Suppressor macrophage (primary cell): ENCODE measurements around the gene KRTAP4-7.
"Not testable (repeated sequence)": the region's sequence is repeated elsewhere in the genome, so short reads cannot be mapped to it uniquely, and the experiment has no call there.

Experiments
- DNase-seq, 4 experiments: peaks; one replicate each; pipeline ENCODE4 v3.0.0-alpha.2; 2020 to 2022
- total RNA-seq, 17 experiments: gene quantifications; one replicate each; lab custom pipeline; 2026; ENCODE audit warnings: mixed read lengths in 6 of 17, inconsistent platforms in 3 of 17; lab: John Stamatoyannopoulos, UW

Gene KRTAP4-7
- 0 to 0.66 (median 0) reads per million in 17 experiments for total RNA-seq

DNA sequence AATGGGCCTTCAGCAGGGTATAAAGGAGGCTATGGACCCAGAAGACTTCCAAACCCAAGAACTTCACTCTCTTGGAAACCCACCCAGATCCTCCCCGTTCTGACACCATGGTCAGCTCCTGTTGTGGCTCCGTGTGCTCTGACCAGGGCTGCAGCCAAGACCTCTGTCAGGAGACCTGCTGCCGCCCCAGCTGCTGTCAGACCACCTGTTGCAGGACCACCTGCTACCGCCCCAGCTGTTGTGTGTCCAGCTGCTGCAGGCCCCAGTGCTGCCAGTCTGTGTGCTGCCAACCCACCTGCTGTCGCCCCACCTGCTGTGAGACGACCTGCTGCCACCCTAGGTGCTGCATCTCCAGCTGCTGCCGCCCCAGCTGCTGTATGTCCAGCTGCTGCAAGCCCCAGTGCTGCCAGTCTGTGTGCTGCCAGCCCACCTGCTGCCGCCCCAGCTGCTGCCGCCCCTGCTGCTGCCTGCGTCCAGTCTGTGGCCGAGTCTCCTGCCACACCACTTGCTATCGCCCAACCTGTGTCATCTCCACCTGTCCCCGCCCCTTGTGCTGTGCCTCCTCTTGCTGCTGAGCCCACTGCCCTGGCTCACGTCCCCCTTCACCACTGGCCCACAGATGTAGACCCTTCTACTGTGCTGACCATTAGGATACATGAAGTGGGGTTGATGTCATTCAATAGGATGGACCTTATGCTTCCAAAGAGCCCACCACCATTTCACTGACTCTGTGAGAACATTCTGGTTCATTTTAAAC lies at the start of gene KRTAP4-7:
KRTAP4-7 (plus strand) TSS at position 51 of the 757 bp plus-strand sequence; CDS start at position 108, 57 bp downstream.
- DNase-seq, result not testable (repeated sequence)

DNA sequence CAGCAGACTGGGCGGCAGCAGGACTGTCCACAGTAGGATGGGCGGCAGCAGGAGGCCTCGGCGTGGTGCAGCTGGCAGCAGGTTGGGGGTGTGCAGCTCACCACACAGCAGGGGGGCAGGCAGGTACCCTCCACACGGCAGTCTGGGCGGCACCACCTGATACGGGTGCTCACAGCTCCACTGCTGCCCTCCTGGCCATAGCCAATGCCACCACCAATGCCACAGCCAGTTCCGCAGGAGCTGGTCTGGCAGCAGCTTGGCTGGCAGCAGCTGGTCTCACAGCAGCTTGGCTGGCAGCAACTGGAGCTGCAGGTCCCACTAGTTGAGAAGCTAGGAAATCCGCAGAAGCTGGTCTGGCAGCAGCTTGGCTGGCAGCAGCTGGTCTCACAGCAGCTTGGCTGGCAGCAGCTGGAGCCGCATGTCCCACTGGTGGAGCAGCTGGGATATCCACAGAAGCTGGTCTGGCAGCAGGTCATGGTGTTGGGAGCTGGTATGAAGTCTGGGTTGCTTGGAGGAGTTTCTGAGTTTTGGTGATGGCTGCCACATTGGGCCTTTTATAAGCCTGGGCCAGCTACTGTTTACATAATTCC lies 49.5 kb upstream of the KRTAP4-7 start, which contains the start of gene KRTAP1-3:
KRTAP1-3 (minus strand) TSS at position 529 of the 590 bp plus-strand sequence; CDS start at position 476, 53 bp downstream.
- DNase-seq, result not testable (repeated sequence)

DNA sequence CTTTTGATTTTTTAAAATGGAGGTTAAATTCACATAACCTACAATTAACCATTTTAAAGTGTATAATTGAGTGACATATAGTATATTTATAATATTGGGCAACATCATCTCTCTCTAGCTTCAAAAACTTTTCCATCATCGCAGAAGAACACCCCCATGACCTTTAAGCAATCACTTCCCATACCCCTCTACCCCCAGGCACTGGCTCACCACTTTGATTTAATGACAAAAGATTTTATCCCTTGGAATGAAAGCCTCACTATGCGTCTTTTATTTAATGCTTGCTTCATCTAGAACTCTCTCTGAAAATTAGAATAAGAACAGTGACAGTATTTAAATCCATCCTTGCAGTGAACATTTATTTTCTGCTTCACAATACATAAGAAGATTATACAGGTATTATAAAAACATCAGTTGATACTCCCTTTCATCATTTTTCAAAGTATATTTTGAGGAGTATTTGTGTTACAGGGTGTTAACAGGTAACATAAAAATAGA lies 46.0 kb upstream of the KRTAP4-7 start:
- no peak for DNase-seq

DNA sequence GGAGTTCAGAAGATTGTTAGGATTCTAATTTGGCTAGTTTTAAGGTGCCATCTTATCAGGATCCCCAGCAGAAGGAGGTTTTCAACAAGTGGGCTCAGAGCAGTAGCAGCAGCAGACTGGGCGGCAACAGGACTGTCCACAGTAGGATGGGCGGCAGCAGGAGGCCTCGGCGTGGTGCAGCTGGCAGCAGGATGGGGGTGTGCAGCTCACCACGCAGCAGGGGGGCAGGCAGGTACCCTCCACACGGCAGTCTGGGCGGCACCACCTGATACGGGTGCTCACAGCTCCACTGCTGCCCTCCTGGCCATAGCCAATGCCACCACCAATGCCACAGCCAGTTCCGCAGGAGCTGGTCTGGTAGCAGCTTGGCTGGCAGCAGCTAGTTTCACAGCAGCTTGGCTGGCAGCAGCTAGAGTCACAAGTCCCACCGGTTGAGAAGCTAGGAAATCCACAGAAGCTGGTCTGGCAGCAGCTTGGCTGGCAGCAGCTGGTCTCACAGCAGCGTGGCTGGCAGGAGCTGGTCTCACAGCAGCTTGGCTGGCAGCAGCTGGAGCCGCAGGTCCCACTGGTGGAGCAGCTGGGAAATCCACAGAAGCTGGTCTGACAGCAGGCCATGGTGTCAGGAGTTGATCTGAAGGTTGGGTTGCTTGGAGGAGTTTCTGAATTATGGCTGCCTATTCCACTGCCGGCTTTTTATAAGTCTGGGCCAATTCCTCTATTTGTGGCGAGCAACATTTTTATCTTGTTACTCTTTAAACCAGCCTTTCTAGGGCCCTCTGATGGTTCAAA lies 43.0 kb upstream of the KRTAP4-7 start, which contains the start of gene KRTAP1-1:
KRTAP1-1 (minus strand) TSS at position 668 of the 789 bp plus-strand sequence; CDS start at position 615, 53 bp downstream.
- DNase-seq, result not testable (repeated sequence)

DNA sequence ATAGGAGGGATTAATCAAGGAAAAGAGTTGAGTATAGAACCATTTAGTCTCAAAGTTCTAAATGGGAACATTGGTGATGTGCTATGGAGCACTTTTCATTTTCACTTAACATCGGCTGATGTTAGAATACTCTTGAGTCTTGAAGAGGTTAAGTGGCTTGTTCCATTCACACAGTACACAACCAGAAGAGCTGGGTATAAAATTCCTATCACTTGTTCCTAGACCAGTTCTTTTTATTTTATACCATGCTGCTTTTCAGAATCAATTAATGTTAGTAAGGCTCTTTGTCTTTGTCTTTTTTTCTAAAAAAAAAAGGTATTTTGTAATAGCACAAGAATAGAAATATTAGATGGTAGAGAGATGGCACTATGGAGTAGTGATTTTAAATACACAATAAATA lies 41.0 kb upstream of the KRTAP4-7 start:
- DNase-seq, result no peak

DNA sequence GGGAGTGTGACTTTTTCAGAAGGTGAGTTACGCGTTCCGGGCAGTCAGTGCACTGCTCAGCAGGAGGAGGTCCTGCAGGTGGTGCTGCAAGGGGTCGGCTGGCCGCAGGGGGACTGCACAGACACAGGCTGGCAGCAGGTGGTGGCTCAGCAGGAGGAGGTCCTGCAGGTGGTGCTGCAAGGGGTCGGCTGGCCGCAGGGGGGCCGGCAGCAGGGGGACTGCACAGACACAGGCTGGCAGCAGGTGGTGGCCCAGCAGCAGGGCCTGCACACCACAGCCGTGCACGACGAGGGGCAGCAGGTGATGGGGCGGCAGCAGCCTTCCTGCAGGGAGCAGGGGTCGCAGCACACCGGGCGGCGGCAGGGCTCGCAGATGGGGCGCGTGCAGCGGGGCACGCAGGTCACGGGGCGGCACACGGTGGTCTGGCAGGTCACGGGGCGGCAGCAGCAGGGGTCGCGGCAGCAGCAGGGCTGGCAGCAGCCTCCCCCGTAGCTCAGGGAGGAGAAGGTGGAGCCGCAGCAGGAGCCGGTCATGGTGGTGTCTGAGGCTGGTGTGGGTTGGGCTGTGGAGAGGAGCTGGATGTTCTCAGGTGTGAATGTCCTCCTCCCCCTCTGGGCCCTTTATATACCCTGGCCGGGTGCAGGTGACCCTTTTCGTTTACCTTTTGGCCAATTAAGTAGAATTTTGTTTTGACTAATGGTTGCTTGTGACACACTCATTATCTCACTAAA lies 37.0 kb upstream of the KRTAP4-7 start, which contains the start of gene KRTAP2-1:
KRTAP2-1 (minus strand) TSS at position 582 of the 731 bp plus-strand sequence; CDS start at position 533, 49 bp downstream.
- DNase-seq, result not testable (repeated sequence)

DNA sequence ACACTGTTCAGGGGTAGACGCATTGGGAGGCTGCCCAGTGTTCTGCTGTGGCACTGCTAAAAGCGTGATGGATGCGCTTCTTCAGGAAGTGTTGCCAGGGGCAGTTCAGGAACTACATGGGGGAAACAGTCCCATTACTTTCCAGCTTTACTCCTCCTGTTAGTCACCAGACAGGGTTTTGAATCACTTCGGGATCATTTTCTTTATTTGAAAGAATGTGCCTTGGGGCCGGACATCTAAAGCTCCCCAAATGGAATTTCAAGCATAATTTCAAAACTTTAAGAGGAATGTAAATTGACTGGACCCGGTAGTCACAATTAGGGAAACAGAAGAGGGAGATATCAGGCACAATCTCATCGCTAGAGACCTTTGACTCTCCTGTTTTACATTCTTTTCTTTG lies 35.5 kb upstream of the KRTAP4-7 start:
- no peak for DNase-seq

DNA sequence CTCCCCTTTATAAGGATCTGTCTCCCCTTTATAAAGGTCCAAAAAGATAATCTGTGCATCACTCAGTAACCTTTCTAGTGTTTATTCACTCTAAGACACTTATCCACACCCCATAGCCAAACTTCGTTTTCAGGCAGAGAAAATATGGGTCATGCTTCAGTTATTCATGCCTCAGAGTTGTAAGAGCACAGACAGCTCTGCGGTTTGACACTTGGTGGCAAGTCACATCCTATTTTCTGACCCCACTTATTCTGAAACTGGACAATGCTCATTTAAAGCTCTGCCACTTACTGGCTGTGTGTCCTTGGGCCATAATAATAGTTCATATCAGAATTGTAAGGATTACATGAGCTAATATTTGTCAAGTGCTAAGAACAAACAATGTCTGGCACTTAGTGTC lies 34.8 kb upstream of the KRTAP4-7 start:
- DNase-seq, result no peak

DNA sequence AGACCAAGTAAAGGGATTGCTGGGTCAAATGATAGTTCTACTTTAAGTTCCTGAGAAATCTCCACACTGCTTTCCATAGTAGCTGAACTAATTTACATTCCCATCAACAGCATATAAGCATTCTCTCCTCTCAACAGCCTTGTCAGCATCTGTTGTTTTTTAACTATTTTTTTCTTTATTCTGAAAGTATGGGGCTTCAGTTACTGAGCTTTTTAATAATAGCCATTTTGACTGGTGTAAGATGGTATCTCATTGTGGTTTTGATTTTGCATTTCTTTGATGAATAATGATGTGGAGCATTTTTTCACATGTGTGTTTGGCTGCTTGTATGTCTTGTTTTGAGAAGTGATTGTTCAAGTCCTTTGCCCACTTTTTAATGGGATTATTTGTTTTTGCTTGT lies 31.4 kb upstream of the KRTAP4-7 start:
- DNase-seq, result no peak

DNA sequence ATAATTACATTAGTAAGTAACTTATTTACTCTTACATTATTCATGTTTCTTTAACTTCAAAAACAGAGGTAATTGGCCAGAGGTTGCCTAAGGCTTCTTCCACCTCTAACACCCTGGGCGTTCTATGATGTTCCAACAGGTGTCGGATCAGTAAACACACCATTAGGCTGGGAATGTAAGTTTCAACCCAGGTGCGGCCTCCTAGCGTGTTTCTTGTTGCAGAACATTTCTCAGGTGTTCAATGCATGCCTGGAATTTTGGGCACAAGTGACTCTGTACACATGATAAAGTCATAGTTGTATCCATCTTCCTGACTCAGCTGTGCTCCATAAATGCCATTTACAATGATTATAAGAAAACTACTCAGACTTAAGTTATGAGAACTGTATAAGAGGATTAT lies 29.9 kb upstream of the KRTAP4-7 start:
- no peak for DNase-seq

DNA sequence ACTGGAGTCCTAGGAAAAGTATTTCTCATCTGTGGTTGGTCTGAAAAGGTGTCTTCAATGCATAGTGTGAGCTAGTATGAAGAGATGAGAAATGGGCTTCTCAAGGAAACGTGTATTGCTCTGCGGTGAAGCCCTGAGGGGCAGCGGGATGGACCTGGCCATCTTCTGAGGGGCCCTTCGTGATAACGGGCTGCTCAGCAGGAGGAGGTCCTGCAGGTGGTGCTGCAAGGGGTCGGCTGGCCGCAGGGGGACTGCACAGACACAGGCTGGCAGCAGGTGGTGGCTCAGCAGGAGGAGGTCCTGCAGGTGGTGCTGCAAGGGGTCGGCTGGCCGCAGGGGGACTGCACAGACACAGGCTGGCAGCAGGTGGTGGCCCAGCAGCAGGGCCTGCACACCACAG lies 29.4 kb upstream of the KRTAP4-7 start:
- DNase-seq, result not testable (repeated sequence)

DNA sequence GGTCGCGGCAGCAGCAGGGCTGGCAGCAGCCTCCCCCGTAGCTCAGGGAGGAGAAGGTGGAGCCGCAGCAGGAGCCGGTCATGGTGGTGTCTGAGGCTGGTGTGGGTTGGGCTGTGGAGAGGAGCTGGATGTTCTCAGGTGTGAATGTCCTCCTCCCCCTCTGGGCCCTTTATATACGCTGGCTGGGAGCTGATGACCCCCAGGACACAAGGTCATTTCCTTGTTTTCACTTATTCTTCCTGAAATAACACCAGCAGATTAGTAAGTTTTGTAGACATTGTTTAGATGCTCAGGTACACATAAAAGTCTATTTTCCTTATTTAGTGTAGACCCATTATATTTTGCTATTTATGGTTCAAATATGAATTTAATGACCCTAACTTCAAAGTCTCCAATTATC lies 28.8 kb upstream of the KRTAP4-7 start, which contains the start of gene KRTAP2-2:
KRTAP2-2 (minus strand) TSS at position 101 of the 400 bp plus-strand sequence; CDS start at position 82, 19 bp downstream.
- DNase-seq, result not testable (repeated sequence)

DNA sequence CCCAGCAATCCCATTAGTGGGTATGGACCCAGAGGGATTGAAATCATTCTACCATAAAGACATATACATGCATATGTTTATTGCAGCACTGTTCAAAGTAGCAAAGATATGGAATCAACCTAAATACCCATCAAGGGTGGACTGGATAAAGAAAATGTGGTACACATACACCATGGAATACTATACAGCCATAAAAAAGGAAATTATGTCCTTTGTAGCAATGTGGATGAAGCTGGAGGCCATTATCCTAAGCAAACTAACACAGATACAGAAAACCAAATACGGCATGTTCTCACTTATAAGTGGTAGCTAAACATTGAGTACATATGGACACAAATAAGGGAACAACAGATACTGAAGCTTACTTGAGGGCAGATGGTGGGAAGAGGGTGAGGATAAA lies 26.4 kb upstream of the KRTAP4-7 start:
- DNase-seq, result no peak

DNA sequence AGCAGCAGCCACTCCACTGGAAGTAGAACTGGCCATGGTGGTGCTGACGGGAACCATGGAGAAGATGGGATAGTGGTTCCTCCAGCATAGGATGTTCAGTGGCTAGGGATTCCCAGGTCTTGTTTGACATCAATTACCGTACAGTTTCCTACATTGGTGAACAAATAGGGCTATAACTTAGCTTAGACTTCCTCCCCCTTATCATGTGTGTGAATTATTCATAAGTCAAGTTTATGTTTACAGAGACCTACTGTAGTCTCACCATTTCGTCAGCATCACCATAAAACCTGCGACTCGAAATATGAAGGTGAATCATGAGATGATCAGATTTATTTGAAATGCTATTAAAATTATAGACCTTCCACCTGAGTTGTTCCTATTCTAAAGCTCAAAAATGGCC lies 25.2 kb upstream of the KRTAP4-7 start:
- no peak for DNase-seq

DNA sequence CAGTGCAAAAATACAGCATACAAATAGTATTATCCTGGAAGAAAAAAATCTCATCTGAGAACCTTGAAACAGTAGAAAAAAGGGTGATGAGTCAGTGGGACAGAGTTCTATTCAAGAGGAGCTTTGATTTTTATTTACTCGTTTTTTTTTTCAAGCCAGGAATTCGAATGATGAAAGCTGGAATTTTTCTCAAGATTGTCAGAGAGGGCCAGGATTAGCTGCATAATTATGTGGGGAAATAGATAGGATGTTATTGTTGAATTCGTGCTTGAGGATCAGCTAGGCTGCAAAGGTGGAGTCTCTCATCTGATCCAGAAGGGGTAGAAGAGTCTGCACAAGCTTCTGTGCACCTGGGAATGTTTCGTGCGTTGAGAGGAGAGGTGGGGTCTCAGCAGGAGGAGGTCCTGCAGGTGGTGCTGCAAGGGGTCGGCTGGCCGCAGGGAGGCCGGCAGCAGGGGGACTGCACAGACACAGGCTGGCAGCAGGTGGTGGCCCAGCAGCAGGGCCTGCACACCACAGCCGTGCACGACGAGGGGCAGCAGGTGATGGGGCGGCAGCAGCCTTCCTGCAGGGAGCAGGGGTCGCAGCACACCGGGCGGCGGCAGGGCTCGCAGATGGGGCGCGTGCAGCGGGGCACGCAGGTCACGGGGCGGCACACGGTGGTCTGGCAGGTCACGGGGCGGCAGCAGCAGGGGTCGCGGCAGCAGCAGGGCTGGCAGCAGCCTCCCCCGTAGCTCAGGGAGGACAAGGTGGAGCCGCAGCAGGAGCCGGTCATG lies 24.5 kb upstream of the KRTAP4-7 start:
- DNase-seq, result not testable (repeated sequence)

DNA sequence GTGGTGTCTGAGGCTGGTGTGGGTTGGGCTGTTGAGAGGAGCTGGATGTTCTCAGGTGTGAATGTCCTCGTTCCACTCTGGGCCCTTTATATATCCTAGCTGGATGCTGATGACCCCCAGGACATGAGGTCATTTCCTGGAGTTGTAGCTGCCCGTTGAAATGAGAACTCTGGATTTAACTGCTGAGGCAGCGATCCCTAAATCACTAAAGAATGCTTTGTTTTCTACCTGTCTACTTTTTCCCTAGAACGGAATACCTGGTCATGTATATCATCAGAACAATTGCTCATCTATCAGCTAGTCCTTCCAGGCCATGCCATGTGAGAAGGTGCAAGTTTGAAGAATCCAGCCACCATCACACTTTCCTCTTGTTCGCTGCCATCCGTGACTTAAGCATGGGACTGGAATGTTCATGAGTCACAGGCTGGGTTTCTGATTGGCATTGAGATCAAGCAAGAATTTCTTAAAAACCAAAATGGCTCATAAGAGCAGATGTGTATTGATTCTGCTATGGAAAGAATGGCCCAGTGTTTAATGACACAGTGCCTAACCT lies 23.8 kb upstream of the KRTAP4-7 start, which contains the start of gene KRTAP2-3:
KRTAP2-3 (minus strand) TSS at position 63 of the 553 bp plus-strand sequence. CDS start 64 bp downstream, outside the sequence.
- no peak for DNase-seq

DNA sequence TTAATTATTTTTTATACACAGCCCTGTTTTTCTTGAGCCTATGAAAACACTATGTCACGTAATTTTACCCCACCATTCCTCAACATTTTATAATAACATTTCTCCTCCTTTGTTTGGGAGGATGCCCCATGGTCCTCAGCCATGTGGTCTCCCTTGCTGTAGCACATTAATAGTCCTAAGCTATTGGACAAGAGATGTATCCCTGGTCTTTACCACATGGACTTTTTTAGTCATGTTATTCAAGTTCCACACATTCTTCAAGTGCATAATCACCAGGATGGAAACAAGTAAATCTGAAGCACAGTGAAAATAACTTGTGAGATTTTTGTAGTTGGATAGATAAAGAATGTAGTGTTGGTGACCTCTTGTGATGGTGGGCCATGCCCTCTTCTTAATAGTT lies 22.0 kb upstream of the KRTAP4-7 start:
- no peak for DNase-seq

DNA sequence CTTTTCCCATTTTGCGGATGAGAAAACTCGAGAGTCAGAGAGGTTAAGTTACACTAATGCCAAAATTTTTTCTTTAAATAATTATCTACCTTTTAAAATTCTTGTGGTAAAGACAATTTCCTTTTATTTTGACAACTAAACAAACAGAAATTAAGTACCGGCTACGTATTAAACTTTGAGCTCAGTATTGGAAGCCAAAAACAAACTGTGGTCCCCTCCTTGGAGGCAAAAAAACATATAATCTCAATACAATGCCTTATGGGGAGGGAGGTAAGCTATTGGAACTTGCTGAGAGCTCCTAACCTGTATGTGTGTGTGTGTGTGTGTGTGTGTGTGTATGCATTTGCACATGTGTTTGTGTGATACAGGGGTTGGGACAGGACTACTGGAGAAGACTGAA lies 20.5 kb upstream of the KRTAP4-7 start:
- DNase-seq, result no peak

DNA sequence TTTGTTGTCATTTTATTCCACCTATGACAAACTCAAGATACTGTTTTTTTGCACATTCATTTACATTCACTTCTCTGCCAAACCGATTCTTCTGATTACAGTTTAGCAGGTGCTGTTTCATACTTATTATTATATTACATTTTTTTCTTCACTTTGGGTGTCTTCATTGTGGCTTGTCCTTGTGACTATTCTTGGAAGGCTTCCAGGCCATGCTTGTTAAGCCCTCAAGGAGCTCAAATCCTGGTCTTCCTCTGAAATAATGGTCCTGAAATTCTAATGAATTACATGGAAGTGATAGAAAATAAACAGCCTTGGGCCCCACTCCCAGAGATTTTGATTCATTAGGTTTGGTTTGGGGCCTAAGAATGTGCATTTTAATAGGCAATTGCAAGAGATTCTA lies 19.6 kb upstream of the KRTAP4-7 start:
- no peak for DNase-seq

DNA sequence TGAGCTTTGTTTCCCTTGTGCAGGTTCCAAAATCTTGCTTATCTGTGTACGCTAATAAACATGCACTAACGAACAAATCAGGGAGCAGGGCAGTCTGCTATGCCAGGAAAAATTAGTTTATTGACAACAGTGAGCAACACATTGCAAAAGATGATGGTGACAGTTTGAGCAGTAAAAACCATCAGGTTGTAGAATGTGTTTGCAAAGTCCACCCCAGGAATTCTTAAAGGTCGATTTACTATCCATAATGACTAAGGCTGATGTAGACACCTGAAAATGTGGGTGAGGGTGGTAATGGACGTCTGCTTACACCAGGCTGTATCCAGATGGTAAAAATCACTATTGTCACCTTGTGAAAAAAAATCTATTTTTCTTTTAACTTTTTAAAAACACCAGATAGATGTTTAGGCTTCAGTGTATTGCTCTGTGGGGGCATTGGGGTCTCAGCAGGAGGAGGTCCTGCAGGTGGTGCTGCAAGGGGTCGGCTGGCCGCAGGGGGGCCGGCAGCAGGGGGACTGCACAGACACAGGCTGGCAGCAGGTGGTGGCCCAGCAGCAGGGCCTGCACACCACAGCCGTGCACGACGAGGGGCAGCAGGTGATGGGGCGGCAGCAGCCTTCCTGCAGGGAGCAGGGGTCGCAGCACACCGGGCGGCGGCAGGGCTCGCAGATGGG lies 18.8 kb upstream of the KRTAP4-7 start:
- DNase-seq, result not testable (repeated sequence)
